Measurements from ENCODE around the gene STX8. TPM values are rescaled to one million over a fixed set of nuclear protein-coding genes. Genes with fewer than 3 reads are reported as not detected.
"Not testable (repeated sequence)": the region's sequence is repeated elsewhere in the genome, so short reads cannot be mapped to it uniquely, and the experiment has no call there.

The STX8 gene
- total RNA-seq, 1 donor from 2014 or later, result 61.6 TPM

DNA sequence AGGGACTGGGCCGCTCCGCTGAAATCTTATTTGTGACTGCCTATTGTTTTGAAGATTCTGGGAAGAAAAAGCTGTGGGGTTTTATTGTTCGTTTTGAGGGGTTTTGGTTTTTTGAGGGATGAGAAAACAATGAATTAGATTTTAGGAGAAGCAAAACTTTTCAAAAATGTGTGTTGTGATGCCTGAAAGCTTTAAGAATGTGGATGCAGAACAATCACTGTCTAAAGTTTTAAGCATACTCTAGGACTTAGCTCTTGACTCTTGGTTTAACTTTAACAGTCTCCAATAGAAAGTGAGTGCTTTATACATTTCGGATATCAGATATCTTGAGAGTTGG is 1.7 kb upstream of the STX8 start:
- TF ChIP-seq, protein P1, sequence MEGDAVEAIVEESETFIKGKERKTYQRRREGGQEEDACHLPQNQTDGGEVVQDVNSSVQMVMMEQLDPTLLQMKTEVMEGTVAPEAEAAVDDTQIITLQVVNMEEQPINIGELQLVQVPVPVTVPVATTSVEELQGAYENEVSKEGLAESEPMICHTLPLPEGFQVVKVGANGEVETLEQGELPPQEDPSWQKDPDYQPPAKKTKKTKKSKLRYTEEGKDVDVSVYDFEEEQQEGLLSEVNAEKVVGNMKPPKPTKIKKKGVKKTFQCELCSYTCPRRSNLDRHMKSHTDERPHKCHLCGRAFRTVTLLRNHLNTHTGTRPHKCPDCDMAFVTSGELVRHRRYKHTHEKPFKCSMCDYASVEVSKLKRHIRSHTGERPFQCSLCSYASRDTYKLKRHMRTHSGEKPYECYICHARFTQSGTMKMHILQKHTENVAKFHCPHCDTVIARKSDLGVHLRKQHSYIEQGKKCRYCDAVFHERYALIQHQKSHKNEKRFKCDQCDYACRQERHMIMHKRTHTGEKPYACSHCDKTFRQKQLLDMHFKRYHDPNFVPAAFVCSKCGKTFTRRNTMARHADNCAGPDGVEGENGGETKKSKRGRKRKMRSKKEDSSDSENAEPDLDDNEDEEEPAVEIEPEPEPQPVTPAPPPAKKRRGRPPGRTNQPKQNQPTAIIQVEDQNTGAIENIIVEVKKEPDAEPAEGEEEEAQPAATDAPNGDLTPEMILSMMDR (IDR thresholded peaks at IDR 0.05), result no peak
- H3K27me3 Mint-ChIP-seq (ENCODE audit: unreplicated experiment), result no peaks in the 10 kb centered on the region
- H3K4me1 Mint-ChIP-seq (ENCODE audit: unreplicated experiment), result peaks cover 23% of the 10 kb centered on the region
- H3K4me3 Mint-ChIP-seq (ENCODE audit: unreplicated experiment), result peak overlapping the region; percentile 20
- H3K27ac Mint-ChIP-seq (ENCODE audit: unreplicated experiment), result peak overlapping the region; percentile 83
- no peaks in the 10 kb centered on the region for H3K36me3 Mint-ChIP-seq (ENCODE audit: unreplicated experiment)
- H3K9me3 Mint-ChIP-seq (ENCODE audit: unreplicated experiment), result no peaks in the 10 kb centered on the region
- no peak for DNase-seq (ENCODE audit: extremely low spot score, unreplicated experiment)

DNA sequence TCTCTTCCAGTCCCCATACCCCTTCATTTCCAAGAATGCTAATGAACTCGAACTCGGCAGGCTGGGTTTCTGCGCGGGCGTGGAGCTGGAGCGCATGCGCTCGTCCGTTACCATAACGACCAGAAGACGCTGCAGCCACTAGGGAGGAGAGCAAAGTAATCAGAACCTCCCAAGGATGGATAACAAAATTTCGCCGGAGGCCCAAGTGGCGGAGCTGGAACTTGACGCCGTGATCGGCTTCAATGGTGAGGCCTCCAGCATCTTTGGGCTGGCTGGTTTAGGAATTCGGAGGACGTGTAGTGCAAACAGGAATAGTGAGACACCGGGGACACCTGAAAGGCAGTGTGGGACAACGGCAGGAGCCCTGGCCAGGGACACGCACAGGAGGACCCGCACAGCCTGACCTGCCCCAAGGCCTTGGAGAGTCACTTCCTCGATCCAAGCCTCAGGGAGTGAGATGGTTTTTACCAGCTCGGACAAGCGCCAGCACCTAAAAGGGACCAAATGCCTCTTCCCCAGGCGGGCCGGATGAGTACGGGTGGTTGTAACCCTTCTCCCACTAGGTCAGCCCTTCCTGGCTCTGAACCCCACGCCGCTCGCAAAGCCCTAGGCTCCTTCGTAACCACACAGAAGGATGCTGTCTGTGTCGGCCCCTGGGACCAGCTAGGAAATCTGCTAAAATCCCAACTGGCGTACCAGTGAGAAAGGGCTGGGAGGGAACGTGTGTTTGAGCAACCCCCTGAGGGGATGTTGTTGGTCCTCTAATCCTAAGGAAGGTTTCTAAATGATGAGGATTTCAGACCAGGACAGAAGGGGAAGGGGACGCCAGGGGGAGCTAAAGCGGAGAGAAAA is 1.1 kb upstream of the STX8 start, which contains the start of gene CFAP52:
CFAP52 (plus strand) TSS at position 122 of the 852 bp plus-strand sequence; CDS start at position 176, 54 bp downstream.
- Mint-ChIP-seq H3K4me1 (ENCODE audit: unreplicated experiment) (peaks cover 23% of the 10 kb centered on the region), H3K27me3 (ENCODE audit: unreplicated experiment) (no peaks in the 10 kb centered on the region), H3K4me3 (ENCODE audit: unreplicated experiment) (peak within 1 kb of the TSS; percentile 98), H3K36me3 (ENCODE audit: unreplicated experiment) (no peaks in the 10 kb centered on the region), H3K9me3 (ENCODE audit: unreplicated experiment) (no peaks in the 10 kb centered on the region), H3K27ac (ENCODE audit: unreplicated experiment) (peak within 1 kb of the TSS; percentile 83)
- TF ChIP-seq, protein P1 (IDR thresholded peaks at IDR 0.05), result peak; percentile 87
- DNase-seq (ENCODE audit: extremely low spot score, unreplicated experiment), result peak; percentile 91

DNA sequence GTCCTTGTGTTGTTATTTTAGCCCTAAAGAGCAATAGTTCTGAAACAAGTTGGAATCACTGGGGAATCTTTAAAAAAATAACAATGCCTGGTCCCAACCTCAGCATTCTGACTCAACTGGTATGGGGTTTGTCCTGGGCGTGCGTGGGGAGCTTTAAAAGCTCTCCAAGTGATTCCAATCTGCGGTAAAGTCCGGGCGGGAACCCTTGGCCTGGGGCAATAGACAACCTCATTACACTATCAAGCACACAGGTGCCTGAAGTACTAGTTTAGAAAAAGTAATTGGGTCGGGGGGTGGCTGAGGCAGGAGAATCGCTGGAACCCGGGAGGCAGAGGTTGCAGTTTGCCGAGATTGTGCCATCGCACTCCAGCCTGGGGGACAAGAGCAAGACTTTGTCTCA is 4.4 kb downstream of the STX8 start:
- DNase-seq (ENCODE audit: extremely low spot score, unreplicated experiment), result no peak
- no peaks in the 10 kb centered on the region for H3K27me3 Mint-ChIP-seq (ENCODE audit: unreplicated experiment)
- H3K36me3 Mint-ChIP-seq (ENCODE audit: unreplicated experiment), result peaks cover 15% of the 10 kb centered on the region
- no peak overlapping the region for H3K27ac Mint-ChIP-seq (ENCODE audit: unreplicated experiment)
- no peaks in the 10 kb centered on the region for H3K9me3 Mint-ChIP-seq (ENCODE audit: unreplicated experiment)
- TF ChIP-seq, protein P1 (IDR thresholded peaks at IDR 0.05), result no peak
- no peak overlapping the region for H3K4me3 Mint-ChIP-seq (ENCODE audit: unreplicated experiment)
- peaks cover 17% of the 10 kb centered on the region for H3K4me1 Mint-ChIP-seq (ENCODE audit: unreplicated experiment)

DNA sequence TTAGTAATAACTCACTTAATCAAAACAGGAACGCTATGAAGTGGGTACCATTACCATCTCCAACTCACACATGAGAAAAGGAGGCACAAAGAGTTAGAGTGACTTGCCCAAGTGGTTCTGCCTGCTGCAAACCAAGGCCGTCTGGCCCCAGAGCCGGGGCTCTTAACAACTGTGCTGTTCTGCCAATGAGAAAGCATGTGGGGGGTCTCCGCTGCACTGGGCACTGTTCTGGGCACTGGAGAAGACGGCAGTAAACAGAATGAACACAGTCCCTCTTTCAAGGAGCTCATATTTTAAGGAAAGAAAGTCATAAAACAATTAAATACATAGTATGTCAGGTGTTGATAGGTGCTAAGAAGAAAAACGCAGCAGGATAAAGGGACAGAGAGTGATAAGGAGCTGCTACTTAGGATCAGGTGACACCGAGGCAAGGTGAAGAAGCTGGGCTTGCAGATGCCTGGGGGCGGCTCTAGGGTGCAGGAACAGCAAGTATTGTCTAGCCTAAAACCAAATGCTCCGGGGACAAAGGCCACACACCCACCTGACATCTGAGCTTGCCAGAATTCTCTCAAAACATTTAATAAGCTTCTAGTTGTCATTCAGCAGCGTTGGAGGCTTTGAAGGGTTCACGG is 6.5 kb downstream of the STX8 start:
- no peaks in the 10 kb centered on the region for H3K9me3 Mint-ChIP-seq (ENCODE audit: unreplicated experiment)
- no peak overlapping the region for H3K4me3 Mint-ChIP-seq (ENCODE audit: unreplicated experiment)
- peaks cover 17% of the 10 kb centered on the region for H3K4me1 Mint-ChIP-seq (ENCODE audit: unreplicated experiment)
- H3K36me3 Mint-ChIP-seq (ENCODE audit: unreplicated experiment), result peaks cover 16% of the 10 kb centered on the region
- DNase-seq (ENCODE audit: extremely low spot score, unreplicated experiment), result no peak
- no peaks in the 10 kb centered on the region for H3K27me3 Mint-ChIP-seq (ENCODE audit: unreplicated experiment)
- H3K27ac Mint-ChIP-seq (ENCODE audit: unreplicated experiment), result no peak overlapping the region
- TF ChIP-seq, protein P1 (IDR thresholded peaks at IDR 0.05), result no peak

DNA sequence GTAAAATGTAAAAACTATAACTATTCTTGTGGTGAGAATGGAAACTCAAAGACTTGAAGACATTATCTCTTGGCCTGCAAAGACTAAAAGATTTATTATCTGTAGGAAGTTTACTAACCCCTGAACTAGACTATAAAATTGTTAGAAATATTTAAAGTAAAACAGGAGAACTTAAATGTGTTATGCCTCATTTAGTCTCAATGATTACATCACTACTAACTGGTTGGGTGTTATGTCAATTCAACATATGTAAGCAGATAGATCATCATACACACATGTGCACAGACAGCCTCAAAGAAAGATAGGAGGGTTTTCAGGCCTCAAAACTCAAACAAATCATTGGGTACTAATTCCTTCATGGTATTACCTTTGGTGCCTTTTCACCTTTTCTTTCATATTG is 7.6 kb downstream of the STX8 start:
- TF ChIP-seq, protein P1 (IDR thresholded peaks at IDR 0.05), result no peak

DNA sequence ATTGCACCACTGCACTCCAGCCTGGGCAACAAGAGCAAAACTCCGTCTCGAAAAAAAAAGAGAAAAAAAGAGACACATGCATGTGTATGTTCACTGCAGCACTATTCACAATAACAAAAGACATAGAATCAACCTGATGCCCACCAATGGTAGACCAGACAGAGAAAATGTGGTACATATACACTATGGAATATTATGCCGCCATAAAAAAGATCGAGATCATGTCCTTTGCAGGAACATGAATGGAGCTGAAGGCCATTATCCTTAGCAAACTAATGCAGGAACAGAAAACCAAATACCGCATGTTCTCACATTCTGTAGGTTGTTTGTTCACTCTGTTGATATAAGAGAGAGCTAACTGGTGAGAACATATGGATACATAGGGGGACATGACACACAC is 8.9 kb downstream of the STX8 start:
- H3K27ac Mint-ChIP-seq (ENCODE audit: unreplicated experiment); H3K27me3 Mint-ChIP-seq (ENCODE audit: unreplicated experiment); H3K9me3 Mint-ChIP-seq (ENCODE audit: unreplicated experiment); DNase-seq (ENCODE audit: extremely low spot score, unreplicated experiment); H3K4me3 Mint-ChIP-seq (ENCODE audit: unreplicated experiment): not testable (repeated sequence)
- Mint-ChIP-seq H3K4me1 (ENCODE audit: unreplicated experiment) (peaks cover 16% of the 10 kb centered on the region), H3K36me3 (ENCODE audit: unreplicated experiment) (peaks cover 19% of the 10 kb centered on the region)

More for the DNA sequence above, 7.6 kb downstream of the STX8 start:
- Mint-ChIP-seq H3K4me3 (ENCODE audit: unreplicated experiment) (no peak overlapping the region), H3K4me1 (ENCODE audit: unreplicated experiment) (peaks cover 16% of the 10 kb centered on the region), H3K27me3 (ENCODE audit: unreplicated experiment) (no peaks in the 10 kb centered on the region), H3K36me3 (ENCODE audit: unreplicated experiment) (peaks cover 19% of the 10 kb centered on the region), H3K27ac (ENCODE audit: unreplicated experiment) (no peak overlapping the region), H3K9me3 (ENCODE audit: unreplicated experiment) (no peaks in the 10 kb centered on the region)
- no peak for DNase-seq (ENCODE audit: extremely low spot score, unreplicated experiment)
